ENCODE data around the gene GTF3C1.

The GTF3C1 gene

GRCh38 chr16:27564224-27564623 lies 14.5 kb upstream of the GTF3C1 start:
- no peak for DNase-seq (ENCODE audit: low read depth)
- H3K4me3 ChIP-seq (ENCODE audit: low read depth, low read length), result no peak overlapping the region
- TF ChIP-seq CTCF (IDR thresholded peaks at IDR 0.05; ENCODE audit: control insufficient read depth, extremely low read depth, insufficient read depth), result no peak

- no peak for TF ChIP-seq CTCF (IDR thresholded peaks at IDR 0.05; ENCODE audit: control insufficient read depth, extremely low read depth, insufficient read depth)
Observed at GRCh38 chr16:27561216-27561615, 11.5 kb upstream of the GTF3C1 start.

GRCh38 chr16:27558932-27559331 lies 9.2 kb upstream of the GTF3C1 start:
- H3K4me3 ChIP-seq (ENCODE audit: low read depth, low read length), result no peak overlapping the region
- no peak for DNase-seq (ENCODE audit: low read depth)
- no peak for TF ChIP-seq CTCF (IDR thresholded peaks at IDR 0.05; ENCODE audit: control insufficient read depth, extremely low read depth, insufficient read depth)

More at GRCh38 chr16:27561216-27561615, 11.5 kb upstream of the GTF3C1 start:
- DNase-seq (ENCODE audit: low read depth), result no peak
- no peak overlapping the region for H3K4me3 ChIP-seq (ENCODE audit: low read depth, low read length)

- TF ChIP-seq CTCF (IDR thresholded peaks at IDR 0.05; ENCODE audit: control insufficient read depth, extremely low read depth, insufficient read depth), result no peak
- DNase-seq (ENCODE audit: low read depth), result no peak
- no peak overlapping the region for H3K4me3 ChIP-seq (ENCODE audit: low read depth, low read length)
Observed at GRCh38 chr16:27558434-27558833, 8.7 kb upstream of the GTF3C1 start.

- TF ChIP-seq CTCF (IDR thresholded peaks at IDR 0.05; ENCODE audit: control insufficient read depth, extremely low read depth, insufficient read depth), result no peak
- H3K4me3 ChIP-seq (ENCODE audit: low read depth, low read length), result peak overlapping the region; percentile 16
- DNase-seq (ENCODE audit: low read depth), result peak; percentile 91
Observed at GRCh38 chr16:27556471-27556870, 6.8 kb upstream of the GTF3C1 start.

GRCh38 chr16:27551036-27551435 lies 1.3 kb upstream of the GTF3C1 start:
- DNase-seq (ENCODE audit: low read depth), result no peak
- peak overlapping the region; percentile 99 for H3K4me3 ChIP-seq (ENCODE audit: low read depth, low read length)
- no peak for TF ChIP-seq CTCF (IDR thresholded peaks at IDR 0.05; ENCODE audit: control insufficient read depth, extremely low read depth, insufficient read depth)

GRCh38 chr16:27550582-27550920 lies 838 bp upstream of the GTF3C1 start:
- peak overlapping the region; percentile 99 for H3K4me3 ChIP-seq (ENCODE audit: low read depth, low read length)
- TF ChIP-seq CTCF (IDR thresholded peaks at IDR 0.05; ENCODE audit: control insufficient read depth, extremely low read depth, insufficient read depth), result no peak
- no peak for DNase-seq (ENCODE audit: low read depth)

All from LNCaP clone FGC (cell line).